Skeletal muscle tissue (tissue), 4 donors: Measurements from ENCODE around the gene DCAF4. TPM values are rescaled to one million over a fixed set of nuclear protein-coding genes. Genes with fewer than 3 reads are reported as not detected.

Experiments used
- H3K27ac ChIP-seq: one replicate; pipeline ENCODE4 v1.7.0; 2013; ENCODE audit warnings: mild to moderate bottlenecking, low read depth, low read length, inconsistent platforms
- H3K27me3 ChIP-seq, 3 donors: one replicate each; pipeline ENCODE4 v1.7.0; 2013; ENCODE audit warnings: low read length in 3 of 3; ENCODE audit not compliant: control insufficient read depth in 3 of 3, insufficient read depth in 3 of 3
- H3K36me3 ChIP-seq, 3 donors: one replicate each; pipeline ENCODE4 v1.7.0; 2013; ENCODE audit warnings: low read length in 3 of 3; ENCODE audit not compliant: control insufficient read depth in 3 of 3, insufficient read depth in 3 of 3
- H3K4me1 ChIP-seq, 3 donors: one replicate each; pipeline ENCODE4 v1.7.0; 2013; ENCODE audit warnings: low read length in 3 of 3, mild to moderate bottlenecking in 3 of 3; ENCODE audit not compliant: control insufficient read depth in 3 of 3, insufficient read depth in 3 of 3
- H3K4me3 ChIP-seq, 3 donors: one replicate each; pipeline ENCODE4 v1.7.0; 2013; ENCODE audit warnings: low read length in 3 of 3
- H3K9ac ChIP-seq, 3 donors: one replicate each; pipeline ENCODE4 v1.7.0; 2013; ENCODE audit warnings: low read length in 3 of 3, mild to moderate bottlenecking in 3 of 3, moderate library complexity in 2 of 3, low read depth in 1 of 3
- H3K9me3 ChIP-seq, 3 donors: one replicate each; pipeline ENCODE4 v1.7.0; 2013; ENCODE audit warnings: low read length in 3 of 3; ENCODE audit not compliant: control insufficient read depth in 3 of 3
- total RNA-seq: library from RNA; depleted of rRNA; stranded (reverse); fragments of >200 nt; gene quantifications from one replicate; pipeline ENCODE4 v1.2.3, GENCODE V29; 2014
- donor health status: Osteomylitis.

DCAF4 gene
- total RNA-seq, 1 donor from 2014 or later = 11.5 TPM

DNA sequence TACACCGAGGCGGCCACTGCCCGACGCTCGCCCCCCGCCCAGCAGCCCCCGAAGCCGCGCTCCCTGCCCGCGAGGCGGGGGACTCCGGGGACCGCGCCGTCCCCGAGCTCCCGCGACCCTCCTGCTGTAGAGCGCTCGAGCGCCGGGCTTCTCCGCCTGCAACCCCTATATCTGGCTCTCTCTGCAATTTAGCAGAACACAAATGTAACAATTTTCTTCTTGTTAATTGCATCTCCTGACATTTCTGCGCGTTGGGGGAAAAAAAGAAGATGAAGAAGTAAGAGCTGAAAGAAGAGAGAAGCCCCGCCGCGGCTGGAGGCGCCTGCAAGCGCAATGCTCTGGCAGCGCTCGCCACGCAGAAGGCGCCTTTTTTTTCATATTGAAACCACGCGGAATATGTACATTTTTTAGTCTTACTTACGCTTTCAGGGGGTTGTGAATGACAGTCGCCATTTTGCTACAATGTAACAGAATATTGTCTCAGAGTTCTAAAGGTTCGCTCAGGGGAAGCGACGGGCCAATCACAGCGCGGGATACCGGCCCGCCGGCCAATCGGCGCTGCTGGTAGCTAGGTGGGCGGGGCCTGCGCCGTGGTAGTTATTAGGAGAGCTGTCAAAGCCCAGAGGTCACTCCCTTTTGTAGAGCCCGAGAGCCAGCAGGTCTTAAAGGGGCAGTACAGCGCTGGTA lies 32.5 kb upstream of the DCAF4 start, which contains the start of gene DPF3:
Gene DPF3, minus strand, starts transcription at position 466 of the 687 bp plus-strand sequence. Its CDS starts 13 bp downstream, at position 453.
- H3K27ac ChIP-seq = peak within 1 kb of the TSS; percentile 86
- H3K4me1 ChIP-seq = peaks cover 20 to 51% (median 38%) of the 10 kb centered on the region in 3 donors
- no peaks in the 10 kb centered on the region for H3K27me3 ChIP-seq
- H3K4me3 ChIP-seq = peak within 1 kb of the TSS; percentile 88 to 89 (median 89)
- no peaks in the 10 kb centered on the region for H3K9me3 ChIP-seq
- no peaks in the 10 kb centered on the region for H3K36me3 ChIP-seq
- H3K9ac ChIP-seq = peak within 1 kb of the TSS; percentile 85 to 98 (median 90)

DNA sequence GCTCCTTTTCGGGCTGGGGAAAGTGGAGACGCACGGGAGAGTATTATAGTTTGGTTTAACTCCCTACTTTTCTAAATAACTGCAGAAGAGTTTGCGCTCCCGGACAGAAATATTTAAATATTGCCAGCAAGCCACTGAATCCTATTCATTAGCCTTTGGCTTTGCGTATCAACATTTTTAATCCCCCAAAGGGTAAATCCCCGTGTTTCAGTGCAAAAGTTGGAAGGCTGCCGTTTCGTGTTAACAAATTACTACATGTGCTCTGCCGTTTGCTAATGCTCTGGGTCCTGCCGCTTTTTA lies 32.0 kb upstream of the DCAF4 start:
- no peaks in the 10 kb centered on the region for H3K27me3 ChIP-seq
- no peaks in the 10 kb centered on the region for H3K36me3 ChIP-seq
- peak overlapping the region; percentile 88 to 89 (median 89) for H3K4me3 ChIP-seq
- H3K4me1 ChIP-seq = peaks cover 20 to 49% (median 38%) of the 10 kb centered on the region in 3 donors
- H3K9ac ChIP-seq = peak overlapping the region; percentile 85 to 98 (median 88)
- no peaks in the 10 kb centered on the region for H3K9me3 ChIP-seq
- H3K27ac ChIP-seq = peak overlapping the region; percentile 86

DNA sequence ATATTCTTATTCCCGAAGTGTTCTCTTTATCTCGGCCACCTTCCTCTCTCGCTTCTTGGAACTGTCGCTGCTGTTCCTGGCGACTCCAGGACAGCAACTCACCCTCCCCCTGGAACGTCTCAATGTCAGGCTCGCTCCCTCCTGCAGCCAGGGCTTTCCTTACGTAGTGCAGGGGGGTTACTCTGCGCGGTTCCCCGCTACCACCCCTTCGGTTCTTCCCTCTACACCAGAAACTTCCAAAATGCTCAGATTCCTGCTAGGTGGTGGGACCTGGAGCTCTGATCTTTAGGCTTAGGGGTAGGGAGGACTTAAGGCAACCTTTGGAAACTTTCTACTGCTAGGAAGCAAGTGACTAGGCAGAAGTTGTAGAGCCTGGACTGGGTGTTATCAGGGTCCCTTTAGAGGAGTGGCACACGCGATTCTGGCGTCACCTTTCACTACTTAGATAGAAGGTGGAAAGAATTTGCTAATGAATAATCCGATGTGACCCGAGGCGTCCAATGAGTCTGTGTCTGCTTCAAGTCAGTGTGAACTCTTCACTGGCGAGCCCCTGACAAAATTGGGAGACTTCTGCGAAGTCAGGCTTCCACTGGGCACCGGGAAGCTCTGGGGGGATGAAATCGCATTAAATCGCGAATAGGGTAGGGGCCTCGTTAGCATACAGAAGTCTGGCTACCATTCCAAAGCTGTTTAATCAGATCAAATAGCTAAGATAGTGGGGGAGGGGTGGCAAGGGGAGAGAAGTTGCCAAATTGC lies 31.5 kb upstream of the DCAF4 start:
- peak overlapping the region; percentile 86 for H3K27ac ChIP-seq
- H3K9ac ChIP-seq = peak overlapping the region; percentile 85 to 98 (median 88)
- no peaks in the 10 kb centered on the region for H3K36me3 ChIP-seq
- H3K4me3 ChIP-seq = peak overlapping the region; percentile 88 to 89 (median 89)
- H3K27me3 ChIP-seq = no peaks in the 10 kb centered on the region
- H3K4me1 ChIP-seq = peaks cover 17 to 50% (median 38%) of the 10 kb centered on the region in 3 donors
- no peaks in the 10 kb centered on the region for H3K9me3 ChIP-seq

DNA sequence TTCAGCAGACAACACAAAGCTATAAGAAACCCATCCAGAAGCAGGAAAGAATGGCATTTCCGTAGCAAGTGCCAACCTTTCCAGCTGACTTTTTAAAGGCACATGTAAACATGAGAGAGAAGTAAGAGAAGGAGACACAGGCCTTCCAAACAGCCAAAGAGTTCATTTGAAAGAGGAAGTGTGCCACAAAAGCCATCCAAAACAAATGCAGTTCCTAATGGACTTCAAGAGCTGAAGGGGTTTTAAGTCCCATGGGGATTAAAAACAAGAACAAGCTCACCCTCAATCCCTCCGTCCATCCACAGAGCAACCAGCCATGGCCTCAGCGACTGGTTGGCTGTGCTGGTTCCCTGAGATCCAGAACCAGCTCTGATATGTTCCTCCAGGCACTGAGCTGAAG lies 27.8 kb upstream of the DCAF4 start:
- H3K9ac ChIP-seq = no peak overlapping the region

DNA sequence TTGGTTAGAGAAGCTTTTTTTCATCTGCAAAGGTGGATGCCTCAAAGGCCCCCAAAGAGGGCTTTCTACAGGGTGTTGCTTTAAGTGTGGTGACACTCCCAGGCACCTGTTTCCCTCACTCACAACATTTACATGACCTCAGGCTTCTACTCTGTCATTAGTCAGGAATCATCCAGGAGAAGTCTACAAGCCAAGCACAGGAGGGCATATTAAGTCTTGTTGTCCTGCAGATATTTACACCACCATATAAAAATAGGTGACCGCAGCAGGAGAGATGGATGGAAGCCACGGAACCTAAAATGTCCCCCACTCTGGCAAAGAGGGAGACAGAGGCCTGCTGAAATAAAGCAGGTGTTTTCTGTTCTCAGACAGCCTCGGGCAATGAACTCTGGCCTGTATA lies 24.9 kb upstream of the DCAF4 start:
- Histone ChIP-seq H3K36me3 (no peaks in the 10 kb centered on the region), H3K9ac (peak overlapping the region in 1 of 3 donors; percentile 63), H3K4me3 (peak overlapping the region in 2 of 3 donors; percentile 11 to 31), H3K9me3 (no peaks in the 10 kb centered on the region), H3K27ac (peak overlapping the region; percentile 79), H3K27me3 (no peaks in the 10 kb centered on the region), H3K4me1 (peaks cover 20 to 45% (median 26%) of the 10 kb centered on the region in 3 donors)

More for the DNA sequence above, 27.8 kb upstream of the DCAF4 start:
- H3K4me3 ChIP-seq = no peak overlapping the region
- no peaks in the 10 kb centered on the region for H3K36me3 ChIP-seq
- no peaks in the 10 kb centered on the region for H3K27me3 ChIP-seq
- no peak overlapping the region for H3K27ac ChIP-seq
- no peaks in the 10 kb centered on the region for H3K9me3 ChIP-seq
- peaks cover 25 to 52% (median 37%) of the 10 kb centered on the region in 3 donors for H3K4me1 ChIP-seq

DNA sequence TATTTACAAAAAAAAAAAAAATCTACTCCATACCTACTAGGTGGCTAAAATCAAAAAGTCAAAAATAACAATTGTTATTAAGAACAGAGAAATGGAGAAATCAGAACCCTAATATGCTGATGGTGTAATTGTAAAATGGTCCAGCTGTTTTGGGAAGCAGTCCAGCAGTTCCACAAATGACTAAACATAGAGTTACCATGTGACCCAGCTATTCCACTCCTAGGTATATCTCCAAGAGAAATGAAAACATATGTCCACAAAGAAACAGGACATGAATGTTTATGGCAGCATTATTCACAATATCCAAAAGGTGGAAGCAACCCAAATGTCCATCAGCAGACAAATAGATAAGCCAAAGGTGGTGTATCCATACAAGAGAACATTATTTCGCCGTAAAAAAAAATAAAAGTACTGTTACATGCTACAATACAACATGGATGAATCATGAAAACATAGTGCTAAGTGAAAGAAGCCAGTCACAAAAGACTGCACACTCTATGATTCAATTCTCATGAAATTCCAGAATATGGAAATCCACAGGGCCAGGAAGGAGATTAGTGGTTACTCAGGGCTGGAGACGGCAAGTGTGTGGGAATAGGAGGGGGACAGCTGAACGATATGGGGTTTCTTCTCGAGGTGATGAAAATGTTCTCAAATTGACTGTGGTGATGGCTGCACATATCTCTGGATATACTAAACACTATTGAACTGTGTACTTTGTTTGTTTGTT lies 23.3 kb upstream of the DCAF4 start:
- H3K9me3 ChIP-seq = no peaks in the 10 kb centered on the region
- no peak overlapping the region for H3K27ac ChIP-seq
- peaks cover 21 to 45% (median 26%) of the 10 kb centered on the region in 3 donors for H3K4me1 ChIP-seq
- no peaks in the 10 kb centered on the region for H3K27me3 ChIP-seq
- no peak overlapping the region for H3K4me3 ChIP-seq
- H3K36me3 ChIP-seq = no peaks in the 10 kb centered on the region
- H3K9ac ChIP-seq = no peak overlapping the region

DNA sequence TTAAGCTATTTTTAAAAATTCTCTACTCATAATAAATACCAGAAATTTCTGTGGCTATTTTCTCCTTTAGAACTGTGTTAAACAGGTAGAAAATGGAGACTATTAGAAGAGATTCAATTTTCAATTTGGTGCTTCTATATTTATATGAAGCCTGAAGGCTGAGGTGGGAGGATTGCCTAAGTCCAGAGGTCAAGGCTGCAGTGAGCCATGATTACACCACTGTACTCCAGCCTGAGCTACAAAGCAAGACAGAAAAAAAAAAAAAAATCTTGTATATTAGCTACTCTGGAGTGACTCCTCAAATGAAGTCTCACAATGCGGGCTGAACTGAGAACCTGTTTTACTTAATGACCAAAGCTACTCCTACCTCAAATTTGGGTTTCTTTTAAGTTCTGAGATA lies 22.5 kb upstream of the DCAF4 start:
- no peak overlapping the region for H3K4me3 ChIP-seq
- no peaks in the 10 kb centered on the region for H3K27me3 ChIP-seq
- no peaks in the 10 kb centered on the region for H3K9me3 ChIP-seq
- no peak overlapping the region for H3K9ac ChIP-seq
- no peaks in the 10 kb centered on the region for H3K36me3 ChIP-seq
- no peak overlapping the region for H3K27ac ChIP-seq
- peaks cover 22 to 40% (median 23%) of the 10 kb centered on the region in 3 donors for H3K4me1 ChIP-seq

DNA sequence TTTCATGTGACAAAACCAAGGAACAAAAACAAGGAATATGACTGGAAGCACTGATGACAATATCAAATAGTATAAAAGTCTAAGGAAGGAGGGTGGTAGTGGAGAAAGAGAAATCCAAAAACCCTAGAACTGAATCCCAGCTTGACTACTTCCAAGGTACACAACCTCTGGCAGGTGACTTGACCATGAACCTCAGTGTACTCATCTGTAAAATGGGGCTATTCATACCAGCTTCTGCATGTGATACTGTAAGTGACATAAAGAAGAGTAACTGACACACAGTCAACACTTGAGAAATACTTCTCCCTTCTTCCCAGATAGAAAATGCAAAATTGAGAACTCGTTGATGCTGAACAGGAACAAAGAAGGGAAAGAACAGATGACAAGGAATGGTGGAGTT lies 22.0 kb upstream of the DCAF4 start:
- Histone ChIP-seq H3K27ac (no peak overlapping the region), H3K27me3 (no peaks in the 10 kb centered on the region), H3K36me3 (no peaks in the 10 kb centered on the region), H3K9me3 (no peaks in the 10 kb centered on the region), H3K9ac (no peak overlapping the region), H3K4me3 (no peak overlapping the region), H3K4me1 (peaks cover 22 to 38% (median 23%) of the 10 kb centered on the region in 3 donors)

DNA sequence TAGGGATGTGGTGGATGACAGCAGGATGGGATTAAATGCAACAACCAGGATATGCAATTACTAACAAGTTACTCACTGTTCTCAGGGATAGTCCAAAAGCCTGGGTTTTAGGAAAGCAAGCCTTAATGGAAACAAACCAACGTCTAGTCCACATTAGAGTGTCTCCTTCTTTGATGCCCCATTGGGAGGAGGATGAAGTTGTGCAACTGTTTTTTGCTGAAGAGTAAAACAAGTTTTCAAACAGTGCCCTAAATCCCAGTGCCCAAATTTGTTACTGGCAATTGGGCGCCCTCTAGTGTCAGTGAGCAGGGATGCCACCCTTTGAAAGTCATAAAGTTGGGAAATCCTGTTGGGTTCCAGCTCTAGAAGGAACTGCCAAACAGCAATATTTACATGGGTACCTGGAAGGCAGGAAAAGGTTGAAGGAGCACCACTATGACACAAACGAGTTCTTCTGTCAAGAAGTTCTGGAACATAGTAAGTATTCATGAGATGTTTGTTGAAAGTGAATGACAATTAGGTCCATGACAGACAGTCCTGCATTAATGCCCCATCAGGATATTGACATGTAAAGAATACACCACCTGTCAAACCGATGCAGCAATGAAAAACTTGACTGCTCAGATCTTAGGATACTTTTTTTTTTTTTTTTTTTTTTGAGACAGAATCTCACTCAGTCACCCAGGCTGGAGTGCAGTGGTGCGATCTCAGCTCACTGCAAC lies 21.3 kb upstream of the DCAF4 start:
- Histone ChIP-seq H3K36me3 (no peaks in the 10 kb centered on the region), H3K27me3 (no peaks in the 10 kb centered on the region), H3K9ac (no peak overlapping the region), H3K9me3 (no peaks in the 10 kb centered on the region), H3K27ac (no peak overlapping the region), H3K4me1 (peaks cover 22 to 30% (median 22%) of the 10 kb centered on the region in 3 donors), H3K4me3 (no peak overlapping the region)
